ENCODE data around the gene RIMOC1.

DNA sequence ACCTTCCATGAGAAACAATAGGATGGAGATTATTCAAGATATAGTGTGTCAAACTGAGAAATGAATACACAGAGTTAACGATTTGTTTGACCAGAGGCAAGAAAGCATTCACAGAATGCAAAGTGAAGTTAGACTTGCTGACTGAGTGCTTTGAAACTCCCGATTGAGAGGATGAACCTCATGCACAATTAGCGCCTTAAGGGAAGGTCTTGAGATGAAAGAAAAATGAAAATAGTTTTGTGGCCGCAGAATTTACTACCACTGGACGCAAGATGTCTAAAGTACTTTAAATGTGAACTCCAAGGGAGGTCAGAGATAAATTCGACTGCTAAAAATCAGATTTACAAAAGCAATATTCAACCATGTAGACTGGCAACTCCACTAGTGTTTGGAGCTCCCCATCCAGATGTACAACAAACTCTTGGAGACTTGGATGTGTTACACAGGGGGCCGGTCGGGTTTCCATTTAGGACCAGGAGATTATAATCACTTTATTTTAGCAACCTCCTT, 707 bp upstream of the RIMOC1 start:
- TF ChIP-seq, protein P1, sequence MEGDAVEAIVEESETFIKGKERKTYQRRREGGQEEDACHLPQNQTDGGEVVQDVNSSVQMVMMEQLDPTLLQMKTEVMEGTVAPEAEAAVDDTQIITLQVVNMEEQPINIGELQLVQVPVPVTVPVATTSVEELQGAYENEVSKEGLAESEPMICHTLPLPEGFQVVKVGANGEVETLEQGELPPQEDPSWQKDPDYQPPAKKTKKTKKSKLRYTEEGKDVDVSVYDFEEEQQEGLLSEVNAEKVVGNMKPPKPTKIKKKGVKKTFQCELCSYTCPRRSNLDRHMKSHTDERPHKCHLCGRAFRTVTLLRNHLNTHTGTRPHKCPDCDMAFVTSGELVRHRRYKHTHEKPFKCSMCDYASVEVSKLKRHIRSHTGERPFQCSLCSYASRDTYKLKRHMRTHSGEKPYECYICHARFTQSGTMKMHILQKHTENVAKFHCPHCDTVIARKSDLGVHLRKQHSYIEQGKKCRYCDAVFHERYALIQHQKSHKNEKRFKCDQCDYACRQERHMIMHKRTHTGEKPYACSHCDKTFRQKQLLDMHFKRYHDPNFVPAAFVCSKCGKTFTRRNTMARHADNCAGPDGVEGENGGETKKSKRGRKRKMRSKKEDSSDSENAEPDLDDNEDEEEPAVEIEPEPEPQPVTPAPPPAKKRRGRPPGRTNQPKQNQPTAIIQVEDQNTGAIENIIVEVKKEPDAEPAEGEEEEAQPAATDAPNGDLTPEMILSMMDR (IDR thresholded peaks at IDR 0.05; ENCODE audit: insufficient read depth, low read length) = no peak
- no peak; the same call in 1 of the 2 replicates for TF ChIP-seq POLR2AphosphoS5 (IDR thresholded peaks at IDR 0.05; ENCODE audit: low read depth)
- TF ChIP-seq, protein P2, sequence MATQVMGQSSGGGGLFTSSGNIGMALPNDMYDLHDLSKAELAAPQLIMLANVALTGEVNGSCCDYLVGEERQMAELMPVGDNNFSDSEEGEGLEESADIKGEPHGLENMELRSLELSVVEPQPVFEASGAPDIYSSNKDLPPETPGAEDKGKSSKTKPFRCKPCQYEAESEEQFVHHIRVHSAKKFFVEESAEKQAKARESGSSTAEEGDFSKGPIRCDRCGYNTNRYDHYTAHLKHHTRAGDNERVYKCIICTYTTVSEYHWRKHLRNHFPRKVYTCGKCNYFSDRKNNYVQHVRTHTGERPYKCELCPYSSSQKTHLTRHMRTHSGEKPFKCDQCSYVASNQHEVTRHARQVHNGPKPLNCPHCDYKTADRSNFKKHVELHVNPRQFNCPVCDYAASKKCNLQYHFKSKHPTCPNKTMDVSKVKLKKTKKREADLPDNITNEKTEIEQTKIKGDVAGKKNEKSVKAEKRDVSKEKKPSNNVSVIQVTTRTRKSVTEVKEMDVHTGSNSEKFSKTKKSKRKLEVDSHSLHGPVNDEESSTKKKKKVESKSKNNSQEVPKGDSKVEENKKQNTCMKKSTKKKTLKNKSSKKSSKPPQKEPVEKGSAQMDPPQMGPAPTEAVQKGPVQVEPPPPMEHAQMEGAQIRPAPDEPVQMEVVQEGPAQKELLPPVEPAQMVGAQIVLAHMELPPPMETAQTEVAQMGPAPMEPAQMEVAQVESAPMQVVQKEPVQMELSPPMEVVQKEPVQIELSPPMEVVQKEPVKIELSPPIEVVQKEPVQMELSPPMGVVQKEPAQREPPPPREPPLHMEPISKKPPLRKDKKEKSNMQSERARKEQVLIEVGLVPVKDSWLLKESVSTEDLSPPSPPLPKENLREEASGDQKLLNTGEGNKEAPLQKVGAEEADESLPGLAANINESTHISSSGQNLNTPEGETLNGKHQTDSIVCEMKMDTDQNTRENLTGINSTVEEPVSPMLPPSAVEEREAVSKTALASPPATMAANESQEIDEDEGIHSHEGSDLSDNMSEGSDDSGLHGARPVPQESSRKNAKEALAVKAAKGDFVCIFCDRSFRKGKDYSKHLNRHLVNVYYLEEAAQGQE (IDR thresholded peaks at IDR 0.05; ENCODE audit: insufficient replicate concordance, low read depth) = peak; percentile 23
- TF ChIP-seq SPI1 (IDR thresholded peaks at IDR 0.05; ENCODE audit: borderline replicate concordance, low read depth) = no peak
